HepG2 (cell line): ENCODE measurements around the gene RABGAP1. TPM values are rescaled to one million over a fixed set of nuclear protein-coding genes. Genes with fewer than 3 reads are reported as not detected.
A peak's percentile ranks its signal among the peaks of the same experiment; 100 is the strongest.

Source experiments
- CREM ChIP-seq, 2 experiments: sonication (generic) in 1 of 2; formaldehyde crosslinking in 1 of 2; IDR thresholded peaks; 2 replicates each; pipeline versions ENCODE4 v1.4.0 to v1.6.1; 2016 to 2020; ENCODE audit warnings: antibody characterized with exemption in 1 of 2, mild to moderate bottlenecking in 1 of 2, missing genetic modification reagents in 1 of 2
- FOXO1 ChIP-seq: sonication (generic); formaldehyde crosslinking; IDR thresholded peaks from 2 replicates; pipeline ENCODE4 v1.4.0; 2020; ENCODE audit warnings: missing genetic modification reagents
- HOXA7 ChIP-seq: sonication (generic); formaldehyde crosslinking; IDR thresholded peaks from 2 replicates; pipeline ENCODE4 v1.8.1; 2022; ENCODE audit warnings: mild to moderate bottlenecking, missing genetic modification reagents, moderate library complexity
- MED1 ChIP-seq: sonication (generic); formaldehyde crosslinking; IDR thresholded peaks from 2 replicates; pipeline ENCODE4 v1.4.0; 2020; ENCODE audit warnings: missing genetic modification reagents
- NONO ChIP-seq, 2 experiments: fragments of 450-650 bp in 1 of 2; sonication (generic) in 1 of 2; formaldehyde crosslinking in 1 of 2; IDR thresholded peaks in 1 of 2; conservative IDR thresholded peaks in 1 of 2; 2 replicates each; pipeline versions ENCODE4 v1.6.1 to v1.8.0; 2017 to 2022; ENCODE audit warnings: mild to moderate bottlenecking in 1 of 2, missing genetic modification reagents in 1 of 2, moderate library complexity in 1 of 2
- POLR2G ChIP-seq: fragments of 200-400 bp; formaldehyde crosslinking; IDR thresholded peaks from 2 replicates; pipeline ENCODE4 v1.6.1; 2018; ENCODE audit warnings: mild to moderate bottlenecking, low read depth, low read length, moderate library complexity
- SMARCE1 ChIP-seq: fragments of 450-650 bp; IDR thresholded peaks from 2 replicates; pipeline ENCODE4 v1.6.1; 2017; ENCODE audit warnings: borderline replicate concordance
- SP1 ChIP-seq, 2 experiments: fragments of 450-650 bp in 1 of 2; sonication (generic) in 1 of 2; formaldehyde crosslinking in 1 of 2; IDR thresholded peaks; 2 replicates each; pipeline versions ENCODE4 v1.4.0 to v1.6.1; 2016 to 2020; ENCODE audit warnings: missing genetic modification reagents in 1 of 2
- STAT5B ChIP-seq: sonication (generic); formaldehyde crosslinking; IDR thresholded peaks from 2 replicates; pipeline ENCODE4 v1.4.0; 2020; ENCODE audit warnings: missing genetic modification reagents
- ZBTB37 ChIP-seq: sonication (generic); formaldehyde crosslinking; IDR thresholded peaks from 2 replicates; pipeline ENCODE4 v1.4.0; 2020; ENCODE audit warnings: mild to moderate bottlenecking, missing genetic modification reagents
- ZBTB40 ChIP-seq, 2 experiments: fragments of 450-650 bp in 1 of 2; sonication (generic) in 1 of 2; formaldehyde crosslinking in 1 of 2; IDR thresholded peaks; 2 replicates each; pipeline versions ENCODE4 v1.6.1 to v1.8.0; 2016 to 2022; ENCODE audit warnings: antibody characterized with exemption in 1 of 2, mild to moderate bottlenecking in 1 of 2, missing genetic modification reagents in 1 of 2
- ZNF232 ChIP-seq: sonication (generic); formaldehyde crosslinking; IDR thresholded peaks from 2 replicates; pipeline ENCODE4 v1.4.0; 2020; ENCODE audit warnings: missing genetic modification reagents, borderline replicate concordance
- ZNF383 ChIP-seq: sonication (generic); formaldehyde crosslinking; IDR thresholded peaks from 2 replicates; pipeline ENCODE4 v1.4.0; 2020; ENCODE audit warnings: missing genetic modification reagents, mild to moderate bottlenecking, borderline replicate concordance
- ZNF446 ChIP-seq: sonication (generic); formaldehyde crosslinking; IDR thresholded peaks from 2 replicates; pipeline ENCODE4 v1.5.0; 2020; ENCODE audit warnings: mild to moderate bottlenecking, missing genetic modification reagents
- ZNF530 ChIP-seq: sonication (generic); formaldehyde crosslinking; IDR thresholded peaks from 2 replicates; pipeline ENCODE4 v1.5.0; 2020; ENCODE audit warnings: low read depth, mild to moderate bottlenecking, missing genetic modification reagents
- ZNF7 ChIP-seq: IDR thresholded peaks from 2 replicates; pipeline ENCODE4 v1.6.1; 2016; ENCODE audit warnings: missing biosample characterization, missing genetic modification reagents
- ZSCAN12 ChIP-seq: sonication (generic); formaldehyde crosslinking; IDR thresholded peaks from 2 replicates; pipeline ENCODE4 v1.9.0; 2021; ENCODE audit warnings: mild to moderate bottlenecking, missing genetic modification reagents
- ZSCAN29 ChIP-seq: sonication (generic); formaldehyde crosslinking; conservative IDR thresholded peaks from 2 replicates; pipeline ENCODE4 v1.4.0; 2020; ENCODE audit warnings: mild to moderate bottlenecking, missing genetic modification reagents
- polyA plus RNA-seq, 8 experiments: library from polyadenylated mRNA; depleted of rRNA in 3 of 8; stranded (reverse) in 7 of 8; unstranded in 1 of 8; fragments of >200 nt; fragmentation: Illumina TruSeq in 4 of 8; extraction: Trizol in 4 of 8; gene quantifications; 2 replicates each; pipeline versions ENCODE4 v1.2.1 to v1.2.3, GENCODE V29; 2011 to 2016; ENCODE audit warnings: low read depth in 4 of 8, missing spikeins in 1 of 8, mixed read lengths in 1 of 8; ENCODE audit not compliant: insufficient read depth in 1 of 8
- total RNA-seq, 5 experiments: library from RNA; depleted of rRNA; stranded (reverse); fragments of >200 nt; fragmentation: Illumina TruSeq; extraction: Trizol; gene quantifications; 2 replicates each; pipeline ENCODE4 v1.2.3, GENCODE V29; 2016; ENCODE audit warnings: low read depth in 1 of 5

The RABGAP1 gene
- total and polyA plus RNA-seq, 2 of the 13 experiments (the other 11 are each of a cell fraction or from before 2014, with no cell fraction given), result 19.1 to 19.3 TPM

GRCh38 chr9:122904823-122905710 lies 35.8 kb upstream of the RABGAP1 start, which contains the start of gene RC3H2 (continued):
- TF ChIP-seq ZSCAN12 (CRISPR knock-in tag) (no peak), NONO (IDR thresholded peaks at IDR 0.05) (no peak), NONO (CRISPR knock-in tag; conservative IDR thresholded peaks at IDR 0.05) (peak; percentile 78), HOXA7 (CRISPR knock-in tag) (no peak), POLR2G (peak; percentile 94), ZNF530 (CRISPR knock-in tag) (no peak), SMARCE1 (no peak), ZNF446 (CRISPR knock-in tag) (no peak), ZSCAN29 (no peak), ZBTB40 (IDR thresholded peaks at IDR 0.05) (no peak), ZBTB40 (CRISPR knock-in tag; IDR thresholded peaks at IDR 0.05) (no peak), CREM (IDR thresholded peaks at IDR 0.05) (peak; percentile 72), CREM (CRISPR knock-in tag; IDR thresholded peaks at IDR 0.05) (no peak), ZNF232 (no peak), ZBTB37 (CRISPR knock-in tag) (no peak), ZNF7 (CRISPR knock-in tag) (no peak), ZNF383 (no peak), MED1 (no peak), FOXO1 (CRISPR knock-in tag) (no peak), SP1 (IDR thresholded peaks at IDR 0.05) (peak; percentile 85), SP1 (CRISPR knock-in tag; IDR thresholded peaks at IDR 0.05) (peak; percentile 48), STAT5B (CRISPR knock-in tag) (no peak)
